Measurements from ENCODE around the gene SLC16A11. TPM values are rescaled to one million over a fixed set of nuclear protein-coding genes. Genes with fewer than 3 reads are reported as not detected.

Gene SLC16A11
- total RNA-seq, 1 experiment from 2014 or later: not detected

Small RNAs within 50 kb of the gene (small RNA-seq; reads per million reads assigned to genes)
- gene AC120057.1: not detected

Other genes starting within 250 kb of the SLC16A11 start
- not detected in 2 replicates for gene TEKT1, start 212.4 kb downstream of the SLC16A11 start, total RNA-seq (2014; rRNA removed; shearing (Covaris generic))
- gene ALOX12, start 48.0 kb downstream of the SLC16A11 start, total RNA-seq (2014; rRNA removed; shearing (Covaris generic)): not detected in 2 replicates
- gene RNASEK, start 31.5 kb downstream of the SLC16A11 start, total RNA-seq (2014; rRNA removed; shearing (Covaris generic)): 111 and 114 TPM in 2 replicates
- not detected in 2 replicates for gene BCL6B, start 21.0 kb downstream of the SLC16A11 start, total RNA-seq (2014; rRNA removed; shearing (Covaris generic))
- 0.16 and 0.28 TPM in 2 replicates for gene SLC16A13, start 8.1 kb downstream of the SLC16A11 start, total RNA-seq (2014; rRNA removed; shearing (Covaris generic))
- not detected in 2 replicates for gene CLEC10A, start 36.2 kb upstream of the SLC16A11 start, total RNA-seq (2014; rRNA removed; shearing (Covaris generic))
- gene ASGR2, start 70.7 kb upstream of the SLC16A11 start, total RNA-seq (2014; rRNA removed; shearing (Covaris generic)): not detected in 2 replicates
- 0.52 TPM in 1 of 2 replicates, not detected in the other for gene ASGR1, start 135.3 kb upstream of the SLC16A11 start, total RNA-seq (2014; rRNA removed; shearing (Covaris generic))
- 0.26 and 1.6 TPM in 2 replicates for gene DLG4, start 175.7 kb upstream of the SLC16A11 start, total RNA-seq (2014; rRNA removed; shearing (Covaris generic))
- gene ACADVL, start 175.8 kb upstream of the SLC16A11 start, total RNA-seq (2014; rRNA removed; shearing (Covaris generic)): 469 and 546 TPM in 2 replicates
- 42.6 and 48.6 TPM in 2 replicates for gene DVL2, start 190.4 kb upstream of the SLC16A11 start, total RNA-seq (2014; rRNA removed; shearing (Covaris generic))
- gene PHF23, start 195.4 kb upstream of the SLC16A11 start, total RNA-seq (2014; rRNA removed; shearing (Covaris generic)): 29.3 and 31.7 TPM in 2 replicates
- 72.3 and 84.0 TPM in 2 replicates for gene GABARAP, start 198.4 kb upstream of the SLC16A11 start, total RNA-seq (2014; rRNA removed; shearing (Covaris generic))
- gene CTDNEP1, start 207.6 kb upstream of the SLC16A11 start, total RNA-seq (2014; rRNA removed; shearing (Covaris generic)): 32.8 and 51.4 TPM in 2 replicates
- 46.5 and 46.7 TPM in 2 replicates for gene ELP5, start 208.1 kb upstream of the SLC16A11 start, total RNA-seq (2014; rRNA removed; shearing (Covaris generic))
- gene CLDN7, start 218.4 kb upstream of the SLC16A11 start, total RNA-seq (2014; rRNA removed; shearing (Covaris generic)): 383 and 429 TPM in 2 replicates
- gene SLC2A4, start 237.6 kb upstream of the SLC16A11 start, total RNA-seq (2014; rRNA removed; shearing (Covaris generic)): 0.26 and 0.38 TPM in 2 replicates